Ureter (tissue), 1 donor: ENCODE measurements around the gene ZNF559. TPM values are rescaled to one million over a fixed set of nuclear protein-coding genes. Genes with fewer than 3 reads are reported as not detected.

Source experiments
- DNase-seq: peaks from one replicate; pipeline ENCODE4 v3.0.0-alpha.2; 2020; ENCODE audit warnings: low spot score
- total RNA-seq: library from RNA; stranded (reverse); gene quantifications from one replicate; pipeline ENCODE4 v1.2.4, GENCODE V29; 2023
- donor health status: DM: yes; HTN: yes; CAD: no.

ZNF559 gene
- total RNA-seq, 1 donor from 2014 or later, result 43.8 TPM

DNA sequence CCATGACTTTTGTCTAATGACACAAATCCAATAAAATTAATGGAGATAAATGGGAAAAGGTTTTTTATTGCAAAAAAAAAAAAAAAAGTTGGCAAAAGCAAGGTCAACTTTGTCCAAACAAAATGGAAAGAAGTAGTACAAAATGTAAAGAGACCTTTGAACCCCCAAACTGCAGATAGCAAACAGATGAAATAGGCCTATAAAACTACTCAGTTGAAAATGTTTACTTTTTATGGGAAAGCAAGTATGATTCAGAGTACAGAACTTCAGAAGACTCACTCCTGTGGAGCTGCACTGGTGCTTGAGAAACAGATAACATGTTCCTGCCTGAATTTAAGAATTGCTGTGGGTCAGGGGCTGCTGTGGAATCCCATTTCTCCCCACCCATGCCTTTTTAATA, 29.0 kb downstream of the ZNF559 start:
- no peak for DNase-seq

DNA sequence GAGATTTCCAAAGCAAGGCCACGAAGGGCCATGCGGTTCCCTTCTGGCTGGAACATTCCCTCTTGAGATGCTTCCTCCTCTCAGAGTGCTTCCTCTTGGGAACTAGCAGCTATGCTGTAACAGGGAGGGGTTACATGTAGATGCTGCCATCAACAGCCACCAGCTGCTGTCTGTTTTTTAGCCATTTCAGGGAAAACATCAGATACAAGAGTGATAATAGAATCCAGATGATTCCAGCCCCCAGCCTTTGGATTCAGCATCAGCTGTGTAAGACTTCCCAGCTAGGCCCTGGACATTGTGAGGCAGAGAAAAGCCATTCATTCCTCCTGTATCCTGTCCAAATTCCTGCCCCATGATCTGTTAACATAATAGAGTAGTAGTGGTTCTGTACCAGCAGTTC, 30.7 kb downstream of the ZNF559 start:
- DNase-seq, result no peak

DNA sequence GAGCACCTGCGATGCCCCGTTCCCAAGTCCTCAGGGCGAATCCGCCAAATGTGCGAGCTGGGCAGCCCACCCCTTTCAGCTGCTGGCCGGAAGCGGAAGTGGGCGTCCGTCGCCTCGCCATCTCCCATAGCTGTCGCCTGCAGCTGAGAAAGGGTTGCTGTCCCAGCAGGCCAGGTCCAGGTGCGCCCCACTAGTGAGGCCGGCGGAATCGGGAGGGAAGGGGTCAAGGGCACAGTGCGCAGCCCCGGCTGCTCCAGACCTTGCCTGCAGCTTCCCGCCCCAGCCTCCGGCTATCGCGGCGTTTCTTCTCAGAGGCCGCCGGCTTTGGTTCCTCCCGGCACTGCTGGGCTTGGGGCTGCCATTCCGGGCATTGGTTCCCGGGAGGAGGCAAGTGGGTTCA, 38.9 kb downstream of the ZNF559 start, which contains the start of gene ZNF177:
Gene ZNF177 (plus strand): TSS at position 109 of the 400 bp plus-strand sequence. CDS start 15,299 bp downstream, outside the sequence.
- no peak for DNase-seq

DNA sequence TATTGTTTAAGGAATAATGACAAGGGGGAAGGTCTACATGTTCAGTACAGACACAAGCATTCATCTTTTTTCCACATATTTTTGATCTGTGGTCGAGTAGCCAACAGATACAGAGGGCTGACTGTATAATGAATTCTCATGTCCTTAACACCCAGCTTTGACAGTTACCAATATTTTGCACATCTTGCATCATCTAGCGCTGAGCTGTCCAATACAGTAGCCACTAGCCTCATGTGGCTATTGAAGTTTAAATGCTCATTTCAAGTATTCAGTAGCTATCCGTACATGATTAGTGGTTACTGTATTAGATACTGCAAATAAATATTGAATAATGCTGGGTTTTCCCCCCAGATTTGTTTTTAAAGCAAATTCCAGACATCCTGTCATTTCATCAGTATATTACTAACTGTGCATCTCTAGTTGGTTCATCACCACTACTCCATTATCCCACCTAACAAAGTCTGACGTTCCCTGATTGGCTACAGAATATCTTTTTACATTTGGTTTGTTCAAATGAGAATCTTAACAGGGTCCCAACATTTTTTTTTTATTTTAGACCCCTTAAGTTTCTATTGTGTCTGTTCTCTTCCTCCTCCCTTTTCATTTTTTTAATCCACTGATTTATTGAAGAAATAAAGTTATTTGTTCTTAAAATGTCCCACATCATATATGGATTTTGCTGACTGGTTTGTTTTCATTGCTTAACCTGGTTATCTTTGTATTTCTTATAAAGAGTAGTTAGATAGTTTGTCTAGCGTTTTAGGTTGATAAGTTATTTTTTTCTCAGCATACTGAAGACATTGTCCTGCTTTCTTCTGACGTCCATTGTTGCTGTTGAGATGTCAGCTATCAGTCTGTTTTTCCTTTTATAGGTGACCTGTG, 47.0 kb downstream of the ZNF559 start:
- DNase-seq, result no peak

DNA sequence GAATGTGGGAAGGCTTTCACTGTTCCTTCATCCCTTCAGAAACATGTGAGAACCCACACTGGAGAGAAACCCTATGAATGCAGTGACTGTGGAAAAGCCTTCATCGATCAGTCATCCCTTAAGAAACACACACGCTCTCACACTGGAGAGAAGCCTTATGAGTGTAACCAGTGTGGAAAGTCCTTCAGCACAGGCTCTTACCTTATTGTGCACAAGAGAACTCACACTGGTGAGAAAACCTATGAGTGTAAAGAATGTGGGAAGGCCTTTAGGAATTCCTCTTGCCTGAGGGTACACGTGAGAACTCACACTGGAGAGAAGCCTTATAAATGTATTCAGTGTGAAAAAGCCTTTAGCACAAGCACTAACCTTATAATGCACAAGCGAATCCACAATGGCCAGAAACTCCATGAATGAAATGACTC, 57.4 kb downstream of the ZNF559 start:
- no peak for DNase-seq

Other genes with a start within 250 kb of the ZNF559 start
- gene OR1M1, start 237.1 kb upstream of the ZNF559 start, total RNA-seq, result not detected
- gene OR7G2, start 216.7 kb upstream of the ZNF559 start, total RNA-seq, result not detected
- gene OR7G1, start 208.4 kb upstream of the ZNF559 start, total RNA-seq, result not detected
- gene OR7G3, start 197.2 kb upstream of the ZNF559 start, total RNA-seq, result not detected
- 35.7 TPM for gene ZNF317, start 183.8 kb upstream of the ZNF559 start, total RNA-seq
- gene OR7D2, start 145.2 kb upstream of the ZNF559 start, total RNA-seq, result not detected
- not detected for gene OR7D4, start 104.6 kb upstream of the ZNF559 start, total RNA-seq
- gene OR7E24, start 73.2 kb upstream of the ZNF559 start, total RNA-seq, result not detected
- 8.9 TPM for gene ZNF699, start 14.3 kb upstream of the ZNF559 start, total RNA-seq
- gene ZNF177, start 38.8 kb downstream of the ZNF559 start, total RNA-seq, result 3.7 TPM
- gene ZNF266, start 111.4 kb downstream of the ZNF559 start, total RNA-seq, result 40.5 TPM
- gene ZNF560, start 174.4 kb downstream of the ZNF559 start, total RNA-seq, result not detected
- gene ZNF426, start 214.5 kb downstream of the ZNF559 start, total RNA-seq, result 20.5 TPM